Gastrocnemius medialis (tissue), 4 donors: ENCODE data around the gene SMC4.

Experiments used
- POLR2A ChIP-seq, 2 donors: fragments of 450-650 bp; IDR thresholded peaks; one replicate each; pipeline ENCODE4 v1.6.1; 2017; ENCODE audit warnings: antibody characterized with exemption in 2 of 2, mild to moderate bottlenecking in 2 of 2, moderate library complexity in 2 of 2
- TF ChIP-seq, protein P1 (sequence below), 5 experiments: fragments of 450-650 bp in 3 of 5; fragments of 200-600 bp in 2 of 5; sonication (generic) in 2 of 5; IDR thresholded peaks in 4 of 5; conservative IDR thresholded peaks in 1 of 5; 1 replicate in 4 of 5; 2 replicates in 1 of 5; pipeline ENCODE4 v1.5.1; 2016 to 2019; ENCODE audit warnings: antibody characterized with exemption in 5 of 5, mild to moderate bottlenecking in 3 of 5, moderate library complexity in 3 of 5

DNA sequence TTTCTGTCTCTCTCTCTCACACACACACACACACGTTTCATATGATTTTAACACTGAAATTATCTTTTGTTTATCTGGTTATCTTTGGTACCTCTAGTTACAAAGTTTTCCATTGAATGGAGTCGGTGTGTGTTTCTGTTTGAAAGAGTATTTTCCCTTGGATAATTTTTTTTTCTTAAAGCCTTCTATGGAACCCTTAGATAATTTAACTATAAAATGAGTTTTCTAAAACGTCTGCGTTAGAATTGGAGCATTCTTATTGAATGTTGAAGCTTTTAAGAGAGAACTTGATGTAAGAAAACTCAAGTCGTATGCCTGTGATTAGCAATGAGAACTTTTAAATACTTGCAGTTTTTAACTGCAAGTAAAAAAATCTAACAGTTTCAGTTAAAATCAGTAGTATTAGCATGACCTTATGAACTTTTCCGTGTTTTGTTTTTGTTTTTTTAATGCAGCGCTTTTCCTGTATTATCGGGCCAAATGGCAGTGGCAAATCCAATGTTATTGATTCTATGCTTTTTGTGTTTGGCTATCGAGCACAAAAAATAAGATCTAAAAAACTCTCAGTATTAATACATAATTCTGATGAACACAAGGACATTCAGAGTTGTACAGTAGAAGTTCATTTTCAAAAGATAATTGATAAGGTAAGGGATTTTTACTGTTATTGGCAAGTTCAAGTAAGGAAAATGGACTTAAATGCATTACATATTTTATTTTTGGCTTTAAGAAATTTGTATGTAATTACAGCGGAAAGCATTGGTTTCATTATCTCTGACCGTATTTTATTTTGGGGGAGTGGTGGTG, 3.0 kb downstream of the SMC4 start:
- TF ChIP-seq, protein P1, sequence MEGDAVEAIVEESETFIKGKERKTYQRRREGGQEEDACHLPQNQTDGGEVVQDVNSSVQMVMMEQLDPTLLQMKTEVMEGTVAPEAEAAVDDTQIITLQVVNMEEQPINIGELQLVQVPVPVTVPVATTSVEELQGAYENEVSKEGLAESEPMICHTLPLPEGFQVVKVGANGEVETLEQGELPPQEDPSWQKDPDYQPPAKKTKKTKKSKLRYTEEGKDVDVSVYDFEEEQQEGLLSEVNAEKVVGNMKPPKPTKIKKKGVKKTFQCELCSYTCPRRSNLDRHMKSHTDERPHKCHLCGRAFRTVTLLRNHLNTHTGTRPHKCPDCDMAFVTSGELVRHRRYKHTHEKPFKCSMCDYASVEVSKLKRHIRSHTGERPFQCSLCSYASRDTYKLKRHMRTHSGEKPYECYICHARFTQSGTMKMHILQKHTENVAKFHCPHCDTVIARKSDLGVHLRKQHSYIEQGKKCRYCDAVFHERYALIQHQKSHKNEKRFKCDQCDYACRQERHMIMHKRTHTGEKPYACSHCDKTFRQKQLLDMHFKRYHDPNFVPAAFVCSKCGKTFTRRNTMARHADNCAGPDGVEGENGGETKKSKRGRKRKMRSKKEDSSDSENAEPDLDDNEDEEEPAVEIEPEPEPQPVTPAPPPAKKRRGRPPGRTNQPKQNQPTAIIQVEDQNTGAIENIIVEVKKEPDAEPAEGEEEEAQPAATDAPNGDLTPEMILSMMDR (IDR thresholded peaks at IDR 0.05 in 4 of 5, conservative IDR thresholded peaks at IDR 0.05 in 1 of 5), result no peak
- no peak for TF ChIP-seq POLR2A (IDR thresholded peaks at IDR 0.05)
